ENCODE results near the gene CHSY1.

CHSY1 gene

GRCh38 chr15:101169495-101170071, 82.3 kb downstream of the CHSY1 start:
- no peak overlapping the region for H3K4me3 ChIP-seq (IDR thresholded peaks at IDR 0.05; ENCODE audit: insufficient read depth, low read depth, low read length)
- no peaks in the 10 kb centered on the region for H3K79me2 ChIP-seq (ENCODE audit: insufficient read depth, low read depth)
- H3K27me3 ChIP-seq (ENCODE audit: insufficient read depth, low read depth): no peaks in the 10 kb centered on the region
- peaks cover 34% of the 10 kb centered on the region for H3K4me1 ChIP-seq (ENCODE audit: low read depth, poor library complexity, severe bottlenecking)
- no peak overlapping the region for H2AFZ ChIP-seq (ENCODE audit: low read depth)
- H4K20me1 ChIP-seq (ENCODE audit: insufficient read depth): no peaks in the 10 kb centered on the region
- no peak for TF ChIP-seq CTCF (conservative IDR thresholded peaks at IDR 0.05; ENCODE audit: low read depth, low read length)
- no peak overlapping the region for H3K9ac ChIP-seq
- H3K36me3 ChIP-seq (ENCODE audit: insufficient read depth): no peaks in the 10 kb centered on the region
- H3K27ac ChIP-seq: peak overlapping the region; percentile 63; the same call in 1 of the 2 replicates
- H3K4me2 ChIP-seq: peak overlapping the region; percentile 19; the same call in 1 of the 2 replicates

GRCh38 chr15:101168898-101169494, 82.9 kb downstream of the CHSY1 start:
- H4K20me1 ChIP-seq (ENCODE audit: insufficient read depth): no peaks in the 10 kb centered on the region
- H3K4me2 ChIP-seq: peak overlapping the region; percentile 19; the same call in 1 of the 2 replicates
- H3K4me3 ChIP-seq (IDR thresholded peaks at IDR 0.05; ENCODE audit: insufficient read depth, low read depth, low read length): no peak overlapping the region
- no peak for TF ChIP-seq CTCF (conservative IDR thresholded peaks at IDR 0.05; ENCODE audit: low read depth, low read length)
- no peak overlapping the region for H2AFZ ChIP-seq (ENCODE audit: low read depth)
- H3K4me1 ChIP-seq (ENCODE audit: low read depth, poor library complexity, severe bottlenecking): peaks cover 34% of the 10 kb centered on the region
- peak overlapping the region; percentile 63 for H3K27ac ChIP-seq
- no peaks in the 10 kb centered on the region for H3K79me2 ChIP-seq (ENCODE audit: insufficient read depth, low read depth)
- no peaks in the 10 kb centered on the region for H3K27me3 ChIP-seq (ENCODE audit: insufficient read depth, low read depth)
- no peaks in the 10 kb centered on the region for H3K36me3 ChIP-seq (ENCODE audit: insufficient read depth)
- H3K9ac ChIP-seq: peak overlapping the region; percentile 10; the same call in 1 of the 2 replicates

GRCh38 chr15:101168463-101168824, 83.4 kb downstream of the CHSY1 start:
- no peaks in the 10 kb centered on the region for H3K36me3 ChIP-seq (ENCODE audit: insufficient read depth)
- no peak overlapping the region for H2AFZ ChIP-seq (ENCODE audit: low read depth)
- TF ChIP-seq CTCF (conservative IDR thresholded peaks at IDR 0.05; ENCODE audit: low read depth, low read length): no peak
- H3K9ac ChIP-seq: peak overlapping the region; percentile 10; the same call in 1 of the 2 replicates
- H3K4me2 ChIP-seq: peak overlapping the region; percentile 19
- H3K4me3 ChIP-seq (IDR thresholded peaks at IDR 0.05; ENCODE audit: insufficient read depth, low read depth, low read length): no peak overlapping the region
- no peaks in the 10 kb centered on the region for H3K79me2 ChIP-seq (ENCODE audit: insufficient read depth, low read depth)
- H3K27me3 ChIP-seq (ENCODE audit: insufficient read depth, low read depth): no peaks in the 10 kb centered on the region
- peak overlapping the region; percentile 63 for H3K27ac ChIP-seq
- peaks cover 34% of the 10 kb centered on the region for H3K4me1 ChIP-seq (ENCODE audit: low read depth, poor library complexity, severe bottlenecking)
- no peaks in the 10 kb centered on the region for H4K20me1 ChIP-seq (ENCODE audit: insufficient read depth)

GRCh38 chr15:101167753-101168462, 83.9 kb downstream of the CHSY1 start:
- no peaks in the 10 kb centered on the region for H3K79me2 ChIP-seq (ENCODE audit: insufficient read depth, low read depth)
- no peak overlapping the region for H2AFZ ChIP-seq (ENCODE audit: low read depth)
- H3K27ac ChIP-seq: peak overlapping the region; percentile 63
- no peak overlapping the region; the same call in 1 of the 2 replicates for H3K9ac ChIP-seq
- peak overlapping the region; percentile 19 for H3K4me2 ChIP-seq
- no peaks in the 10 kb centered on the region for H3K27me3 ChIP-seq (ENCODE audit: insufficient read depth, low read depth)
- no peaks in the 10 kb centered on the region for H3K36me3 ChIP-seq (ENCODE audit: insufficient read depth)
- no peak overlapping the region for H3K4me3 ChIP-seq (IDR thresholded peaks at IDR 0.05; ENCODE audit: insufficient read depth, low read depth, low read length)
- peaks cover 34% of the 10 kb centered on the region for H3K4me1 ChIP-seq (ENCODE audit: low read depth, poor library complexity, severe bottlenecking)
- no peak for TF ChIP-seq CTCF (conservative IDR thresholded peaks at IDR 0.05; ENCODE audit: low read depth, low read length)
- H4K20me1 ChIP-seq (ENCODE audit: insufficient read depth): no peaks in the 10 kb centered on the region

All from KMS-11 (cell line).